Neural crest cell (in vitro differentiated cells): ENCODE measurements around the gene SYNE3. TPM values are rescaled to one million over a fixed set of nuclear protein-coding genes. Genes with fewer than 3 reads are reported as not detected.

Experiments used
- DNase-seq: peaks from one replicate; pipeline ENCODE4 v3.0.0; 2021; ENCODE audit warnings: low read depth, mixed read lengths, low spot score
- H3K27ac Mint-ChIP-seq: one replicate; pipeline ENCODE4 v1.8.0; 2021; ENCODE audit warnings: mild to moderate bottlenecking, mixed read lengths; ENCODE audit not compliant: unreplicated experiment
- H3K27me3 Mint-ChIP-seq: 2 replicates; pipeline ENCODE4 v1.8.0; 2021; ENCODE audit warnings: low read depth, mild to moderate bottlenecking, mixed read lengths
- H3K36me3 Mint-ChIP-seq: 2 replicates; pipeline ENCODE4 v1.8.0; 2021; ENCODE audit warnings: low read depth, mild to moderate bottlenecking, mixed read lengths
- H3K4me1 Mint-ChIP-seq: 2 replicates; pipeline ENCODE4 v1.8.0; 2021; ENCODE audit warnings: mixed read lengths
- H3K4me3 Mint-ChIP-seq: one replicate; pipeline ENCODE4 v1.8.0; 2021; ENCODE audit warnings: mild to moderate bottlenecking, mixed read lengths
- H3K9me3 Mint-ChIP-seq: 2 replicates; pipeline ENCODE4 v1.8.0; 2021; ENCODE audit warnings: mixed read lengths
- CTCF ChIP-seq: fragments of 200-600 bp; sonication (generic); conservative IDR thresholded peaks from 2 replicates; pipeline ENCODE4 v1.5.0; 2021; ENCODE audit warnings: antibody characterized with exemption, mild to moderate bottlenecking
- total RNA-seq: library from RNA; stranded (reverse); gene quantifications from 2 replicates; pipeline ENCODE4 v1.2.1, GENCODE V29; 2021

SYNE3 gene
- total RNA-seq, 1 donor from 2014 or later: 0.82 TPM

- Mint-ChIP-seq H3K27me3 (peaks cover 12% of the 10 kb centered on the region), H3K27ac (no peak overlapping the region), H3K4me1 (peaks cover 7% of the 10 kb centered on the region), H3K9me3 (no peaks in the 10 kb centered on the region), H3K36me3 (no peaks in the 10 kb centered on the region), H3K4me3 (no peak overlapping the region)
- DNase-seq: no peak
- TF ChIP-seq CTCF: no peak
Measured at GRCh38 chr14:95482627-95483308, 33.7 kb downstream of the SYNE3 start.

- peaks cover 7% of the 10 kb centered on the region for H3K4me1 Mint-ChIP-seq
- no peak overlapping the region for H3K4me3 Mint-ChIP-seq
- no peaks in the 10 kb centered on the region for H3K9me3 Mint-ChIP-seq
- no peaks in the 10 kb centered on the region for H3K36me3 Mint-ChIP-seq
- TF ChIP-seq CTCF: no peak
- no peak for DNase-seq
- no peak overlapping the region for H3K27ac Mint-ChIP-seq
- peaks cover 8% of the 10 kb centered on the region for H3K27me3 Mint-ChIP-seq
Measured at GRCh38 chr14:95481391-95482022, 34.9 kb downstream of the SYNE3 start.

- Mint-ChIP-seq H3K27me3 (peaks cover 8% of the 10 kb centered on the region), H3K9me3 (no peaks in the 10 kb centered on the region), H3K4me3 (no peak overlapping the region), H3K4me1 (peaks cover 7% of the 10 kb centered on the region), H3K36me3 (no peaks in the 10 kb centered on the region), H3K27ac (no peak overlapping the region)
- no peak for TF ChIP-seq CTCF
- DNase-seq: no peak
Measured at GRCh38 chr14:95480887-95481226, 35.6 kb downstream of the SYNE3 start.

GRCh38 chr14:95480109-95480886 is 36.2 kb downstream of the SYNE3 start:
- Mint-ChIP-seq H3K27ac (no peak overlapping the region), H3K27me3 (peaks cover 3% of the 10 kb centered on the region), H3K36me3 (no peaks in the 10 kb centered on the region), H3K4me3 (no peak overlapping the region), H3K9me3 (no peaks in the 10 kb centered on the region), H3K4me1 (peaks cover 7% of the 10 kb centered on the region)
- TF ChIP-seq CTCF: no peak
- no peak for DNase-seq

GRCh38 chr14:95479494-95479893 is 37.0 kb downstream of the SYNE3 start:
- Mint-ChIP-seq H3K27me3 (peaks cover under 1% of the 10 kb centered on the region), H3K36me3 (no peaks in the 10 kb centered on the region), H3K9me3 (no peaks in the 10 kb centered on the region), H3K27ac (peak overlapping the region; percentile 27), H3K4me3 (no peak overlapping the region), H3K4me1 (peaks cover 5% of the 10 kb centered on the region)
- TF ChIP-seq CTCF: no peak
- no peak for DNase-seq
